ENCODE results near the gene SLC30A9. TPM values are rescaled to one million over a fixed set of nuclear protein-coding genes. Genes with fewer than 3 reads are reported as not detected.

SLC30A9 gene
- total RNA-seq, 1 donor = 58.3 TPM

DNA sequence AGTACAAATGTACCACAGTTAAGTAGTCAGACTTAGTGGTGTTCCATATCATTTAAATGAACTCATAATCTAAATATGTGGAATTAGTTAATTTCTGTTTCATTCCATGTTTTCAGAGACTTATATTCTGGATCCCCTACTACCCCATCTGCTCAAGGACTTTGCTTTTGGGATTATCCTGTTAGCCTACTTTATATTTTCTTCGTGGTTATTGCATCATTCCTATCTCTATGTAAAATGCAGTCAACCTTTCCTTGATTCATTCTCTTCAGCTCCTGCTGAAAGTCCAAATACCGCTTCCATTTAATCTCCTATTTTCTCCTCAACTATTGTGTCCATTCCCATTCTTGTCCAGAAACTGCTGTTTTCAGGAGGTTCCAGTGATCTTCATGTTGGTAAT lies 25.1 kb downstream of the SLC30A9 start:
- peaks cover 54% of the 10 kb centered on the region for H3K79me2 ChIP-seq (ENCODE audit: insufficient read depth, low read length)
- H3K36me3 ChIP-seq (ENCODE audit: insufficient read depth, low read length) = peaks cover 2% of the 10 kb centered on the region
- H4K20me1 ChIP-seq (ENCODE audit: insufficient read depth, low read length) = peaks cover 11% of the 10 kb centered on the region
- H3K9me3 ChIP-seq (ENCODE audit: low read depth, low read length) = no peaks in the 10 kb centered on the region
- DNase-seq (ENCODE audit: insufficient read length, low spot score, missing footprints) = no peak
- no peaks in the 10 kb centered on the region for H3K27me3 ChIP-seq (ENCODE audit: insufficient read depth, low read length)
- no peaks in the 10 kb centered on the region for H3K4me1 ChIP-seq (ENCODE audit: insufficient read depth, low read length)
- no peak overlapping the region for H2AFZ ChIP-seq (ENCODE audit: low read length)
- H3K4me2 ChIP-seq (ENCODE audit: insufficient read depth, low read length) = no peak overlapping the region
- TF ChIP-seq, protein P1, sequence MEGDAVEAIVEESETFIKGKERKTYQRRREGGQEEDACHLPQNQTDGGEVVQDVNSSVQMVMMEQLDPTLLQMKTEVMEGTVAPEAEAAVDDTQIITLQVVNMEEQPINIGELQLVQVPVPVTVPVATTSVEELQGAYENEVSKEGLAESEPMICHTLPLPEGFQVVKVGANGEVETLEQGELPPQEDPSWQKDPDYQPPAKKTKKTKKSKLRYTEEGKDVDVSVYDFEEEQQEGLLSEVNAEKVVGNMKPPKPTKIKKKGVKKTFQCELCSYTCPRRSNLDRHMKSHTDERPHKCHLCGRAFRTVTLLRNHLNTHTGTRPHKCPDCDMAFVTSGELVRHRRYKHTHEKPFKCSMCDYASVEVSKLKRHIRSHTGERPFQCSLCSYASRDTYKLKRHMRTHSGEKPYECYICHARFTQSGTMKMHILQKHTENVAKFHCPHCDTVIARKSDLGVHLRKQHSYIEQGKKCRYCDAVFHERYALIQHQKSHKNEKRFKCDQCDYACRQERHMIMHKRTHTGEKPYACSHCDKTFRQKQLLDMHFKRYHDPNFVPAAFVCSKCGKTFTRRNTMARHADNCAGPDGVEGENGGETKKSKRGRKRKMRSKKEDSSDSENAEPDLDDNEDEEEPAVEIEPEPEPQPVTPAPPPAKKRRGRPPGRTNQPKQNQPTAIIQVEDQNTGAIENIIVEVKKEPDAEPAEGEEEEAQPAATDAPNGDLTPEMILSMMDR (IDR thresholded peaks at IDR 0.05; ENCODE audit: extremely low read depth, low read depth, low read length) = no peak
- H3K27ac ChIP-seq (ENCODE audit: low read depth, low read length) = no peak overlapping the region
- H3K4me3 ChIP-seq (ENCODE audit: insufficient read depth, low read length) = no peak overlapping the region

DNA sequence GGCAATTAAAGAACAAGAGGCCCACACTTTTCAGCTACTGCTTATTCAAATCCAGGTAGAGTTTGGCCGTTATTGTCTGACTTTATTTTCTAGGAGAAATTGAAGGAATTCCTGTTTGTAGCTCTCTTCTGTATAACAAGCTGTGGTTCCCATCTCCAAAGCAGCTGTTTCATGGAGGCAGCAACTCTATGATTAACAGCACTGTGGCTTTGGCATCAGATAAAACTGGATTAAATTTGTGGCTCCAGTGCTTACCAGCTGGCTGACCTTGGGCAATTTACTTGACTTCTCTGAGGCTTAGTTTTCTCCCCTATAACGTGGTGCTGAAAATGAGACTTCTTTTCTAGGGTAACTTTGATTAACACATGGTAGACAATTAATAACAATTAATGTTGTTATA lies 28.1 kb downstream of the SLC30A9 start:
- H3K4me3 ChIP-seq (ENCODE audit: insufficient read depth, low read length) = no peak overlapping the region
- no peaks in the 10 kb centered on the region for H3K9me3 ChIP-seq (ENCODE audit: low read depth, low read length)
- H3K79me2 ChIP-seq (ENCODE audit: insufficient read depth, low read length) = peaks cover 34% of the 10 kb centered on the region
- no peak for DNase-seq (ENCODE audit: insufficient read length, low spot score, missing footprints)
- no peak overlapping the region for H2AFZ ChIP-seq (ENCODE audit: low read length)
- H3K4me1 ChIP-seq (ENCODE audit: insufficient read depth, low read length) = no peaks in the 10 kb centered on the region
- H3K4me2 ChIP-seq (ENCODE audit: insufficient read depth, low read length) = no peak overlapping the region
- no peak overlapping the region for H3K27ac ChIP-seq (ENCODE audit: low read depth, low read length)
- no peaks in the 10 kb centered on the region for H3K27me3 ChIP-seq (ENCODE audit: insufficient read depth, low read length)
- H4K20me1 ChIP-seq (ENCODE audit: insufficient read depth, low read length) = peaks cover 9% of the 10 kb centered on the region
- peaks cover 16% of the 10 kb centered on the region for H3K36me3 ChIP-seq (ENCODE audit: insufficient read depth, low read length)
- TF ChIP-seq, protein P1 (IDR thresholded peaks at IDR 0.05; ENCODE audit: extremely low read depth, low read depth, low read length) = no peak

DNA sequence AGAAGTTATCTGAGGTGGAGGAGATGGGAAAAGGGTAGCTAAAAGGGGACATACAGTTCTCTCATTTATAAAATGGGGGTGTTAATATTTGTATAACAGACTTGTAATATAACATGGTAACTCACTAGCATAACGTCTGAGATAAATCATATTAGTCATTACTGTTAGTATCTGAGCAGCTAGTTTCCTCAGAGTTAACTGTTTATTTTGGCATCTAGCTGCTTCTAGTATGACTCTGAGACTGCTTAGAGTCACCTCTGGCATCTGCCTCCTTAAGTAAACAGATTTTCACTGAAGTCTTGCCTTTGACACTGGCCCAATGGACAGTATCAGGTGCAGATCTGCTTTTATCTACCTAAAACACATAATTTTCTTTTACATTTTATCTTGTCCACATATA lies 58.1 kb downstream of the SLC30A9 start:
- H3K27ac ChIP-seq (ENCODE audit: low read depth, low read length) = no peak overlapping the region
- H3K27me3 ChIP-seq (ENCODE audit: insufficient read depth, low read length) = no peaks in the 10 kb centered on the region
- no peak overlapping the region for H2AFZ ChIP-seq (ENCODE audit: low read length)
- H3K79me2 ChIP-seq (ENCODE audit: insufficient read depth, low read length) = no peaks in the 10 kb centered on the region
- no peaks in the 10 kb centered on the region for H3K9me3 ChIP-seq (ENCODE audit: low read depth, low read length)
- H4K20me1 ChIP-seq (ENCODE audit: insufficient read depth, low read length) = peaks cover 3% of the 10 kb centered on the region
- no peak overlapping the region for H3K4me2 ChIP-seq (ENCODE audit: insufficient read depth, low read length)
- no peaks in the 10 kb centered on the region for H3K4me1 ChIP-seq (ENCODE audit: insufficient read depth, low read length)
- peak; percentile 60 for DNase-seq (ENCODE audit: insufficient read length, low spot score, missing footprints)
- TF ChIP-seq, protein P1 (IDR thresholded peaks at IDR 0.05; ENCODE audit: extremely low read depth, low read depth, low read length) = no peak
- no peak overlapping the region for H3K4me3 ChIP-seq (ENCODE audit: insufficient read depth, low read length)
- peaks cover 16% of the 10 kb centered on the region for H3K36me3 ChIP-seq (ENCODE audit: insufficient read depth, low read length)

DNA sequence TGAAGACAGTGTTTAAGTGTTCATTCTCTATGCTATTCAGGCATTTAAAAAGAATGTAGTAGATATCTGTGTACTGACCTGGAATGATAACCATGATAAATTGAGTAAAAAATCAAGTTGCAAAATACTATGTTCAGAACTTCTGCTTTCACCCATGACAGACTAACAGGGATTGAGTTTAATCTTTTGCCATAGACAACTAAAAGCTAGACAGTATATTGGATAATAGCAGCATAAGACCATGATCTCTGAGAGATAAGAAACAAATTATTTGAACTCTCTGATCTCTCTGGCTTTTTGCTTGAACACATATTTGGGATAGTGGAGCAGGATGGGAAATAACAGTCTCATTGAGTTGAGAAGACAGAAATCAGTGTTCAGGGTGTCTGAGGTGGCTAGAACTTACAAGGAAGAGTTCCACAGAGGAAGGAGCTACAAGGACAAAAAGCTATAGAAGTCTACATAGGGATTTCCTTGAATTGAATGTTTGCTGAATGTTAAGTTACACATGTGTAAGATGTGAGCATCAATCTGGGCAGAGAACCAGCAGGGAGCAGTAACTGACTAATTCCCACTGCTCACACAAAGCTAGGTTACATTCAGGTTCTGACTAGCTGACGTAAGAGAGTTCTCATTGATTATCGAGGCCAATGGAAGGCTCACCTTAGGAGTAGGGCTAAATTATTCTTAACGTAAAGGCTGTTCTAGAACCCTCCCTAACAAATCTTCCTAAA lies 60.4 kb downstream of the SLC30A9 start:
- no peak overlapping the region for H3K27ac ChIP-seq (ENCODE audit: low read depth, low read length)
- H3K4me3 ChIP-seq (ENCODE audit: insufficient read depth, low read length) = no peak overlapping the region
- no peaks in the 10 kb centered on the region for H3K27me3 ChIP-seq (ENCODE audit: insufficient read depth, low read length)
- no peak overlapping the region for H2AFZ ChIP-seq (ENCODE audit: low read length)
- H4K20me1 ChIP-seq (ENCODE audit: insufficient read depth, low read length) = peaks cover 3% of the 10 kb centered on the region
- TF ChIP-seq, protein P1 (IDR thresholded peaks at IDR 0.05; ENCODE audit: extremely low read depth, low read depth, low read length) = no peak
- no peaks in the 10 kb centered on the region for H3K4me1 ChIP-seq (ENCODE audit: insufficient read depth, low read length)
- H3K4me2 ChIP-seq (ENCODE audit: insufficient read depth, low read length) = no peak overlapping the region
- H3K79me2 ChIP-seq (ENCODE audit: insufficient read depth, low read length) = no peaks in the 10 kb centered on the region
- no peak for DNase-seq (ENCODE audit: insufficient read length, low spot score, missing footprints)
- H3K9me3 ChIP-seq (ENCODE audit: low read depth, low read length) = no peaks in the 10 kb centered on the region
- peaks cover 18% of the 10 kb centered on the region for H3K36me3 ChIP-seq (ENCODE audit: insufficient read depth, low read length)
